K562 (cell line): ENCODE measurements around the gene NEURL2. TPM values are rescaled to one million over a fixed set of nuclear protein-coding genes. Genes with fewer than 3 reads are reported as not detected.

ENCODE experiments used
- ATAC-seq: fragments of 200-7000 bp; cut with Tn5 transposase; 3 replicates; pipeline ENCODE4 v1.9.1; 2020; ENCODE audit warnings: moderate library complexity
- Bru-seq: library from RNA; stranded (reverse); fragments of 400-500 nt; gene quantifications from one replicate; lab custom pipeline; 2021; lab: Mats Ljungman, UMichigan
- BruChase-seq, 2 experiments: library from RNA; stranded (reverse); fragments of 400-500 nt; gene quantifications; one replicate each; lab custom pipeline; 2021; lab: Mats Ljungman, UMichigan
- BruUV-seq: library from RNA; stranded (reverse); fragments of 400-500 nt; replicated peaks from 2 replicates; lab custom pipeline; 2021; lab: Mats Ljungman, UMichigan
- CTCF ChIA-PET: fragments of 300-600 bp; formaldehyde crosslinking; extraction: SDS; loops from one replicate; lab custom pipeline; 2021; ENCODE audit warnings: low intra/inter-chr PET ratio; lab: Yijun Ruan, JAX
- POLR2A ChIA-PET: fragments of 300-600, 350-650 bp; sonication (Branson Sonifier 250); formaldehyde crosslinking; extraction: SDS; loops from one replicate; lab custom pipeline; 2021; ENCODE audit warnings: antibody characterized with exemption, inconsistent platforms; lab: Yijun Ruan, JAX
- DNase-seq, 4 experiments: peaks; one replicate each; pipeline versions ENCODE4 v3.0.0 to v3.0.0-alpha.2; 2011 to 2018; ENCODE audit warnings: low spot score in 3 of 4, mixed read lengths in 3 of 4; ENCODE audit errors: extremely low read depth in 1 of 4
- FAIRE-seq: peaks from 2 replicates; lab custom pipeline; 2011; peaks lifted over from hg19 to GRCh38; lab: Jason Lieb, UNC
- H2AFZ ChIP-seq: 2 replicates; pipeline ENCODE4 v1.6.0; 2011; ENCODE audit warnings: low read depth, low read length, control low read depth, inconsistent platforms
- H3K27ac ChIP-seq: fragments of 200-600 bp; 3 replicates; pipeline ENCODE4 v1.8.0; 2011; ENCODE audit warnings: low read depth, mild to moderate bottlenecking, control low read depth, inconsistent platforms, low read length, moderate library complexity, mixed read lengths; ENCODE audit errors: extremely low read depth
- H3K27me3 ChIP-seq, 2 experiments: fragments of 300-600 bp in 1 of 2; 2 replicates in 1 of 2; 3 replicates in 1 of 2; pipeline versions ENCODE4 v1.6.0 to v1.8.0; 2011; ENCODE audit warnings: inconsistent platforms in 2 of 2, low read length in 2 of 2, mild to moderate bottlenecking in 1 of 2, mixed read lengths in 1 of 2, moderate library complexity in 1 of 2; ENCODE audit not compliant: control insufficient read depth in 2 of 2, insufficient read depth in 2 of 2
- H3K36me3 ChIP-seq: fragments of 300-600 bp; 3 replicates; pipeline ENCODE4 v1.8.0; 2011; ENCODE audit warnings: mild to moderate bottlenecking, low read length, inconsistent platforms; ENCODE audit not compliant: control insufficient read depth, insufficient read depth
- H3K4me1 ChIP-seq, 2 experiments: fragments of 200-600 bp in 1 of 2; replicated peaks in 1 of 2; 2 replicates in 1 of 2; 3 replicates in 1 of 2; pipeline versions ENCODE4 v1.5.1 to v1.8.0; 2011; ENCODE audit warnings: inconsistent platforms in 2 of 2, low read length in 2 of 2, mild to moderate bottlenecking in 1 of 2, mixed read lengths in 1 of 2, moderate library complexity in 1 of 2; ENCODE audit not compliant: control insufficient read depth in 2 of 2, insufficient read depth in 2 of 2
- H3K4me2 ChIP-seq: 2 replicates; pipeline ENCODE4 v1.6.1; 2011; ENCODE audit warnings: low read length, control low read depth, inconsistent platforms, mixed read lengths; ENCODE audit not compliant: insufficient read depth
- H3K4me3 ChIP-seq: fragments of 200-600 bp; sonication (generic), shearing (Covaris generic); 2 replicates; pipeline ENCODE4 v1.5.1; 2016; ENCODE audit warnings: control low read depth, inconsistent platforms
- H3K79me2 ChIP-seq: fragments of 200-600 bp; 3 replicates; pipeline ENCODE4 v1.8.0; 2011; ENCODE audit warnings: low read length, inconsistent platforms; ENCODE audit not compliant: control insufficient read depth, insufficient read depth
- H3K9ac ChIP-seq, 2 experiments: 2 replicates each; pipeline versions ENCODE4 v1.6.0 to v1.6.1; 2011; ENCODE audit warnings: low read depth in 2 of 2, low read length in 2 of 2, control low read depth in 1 of 2, inconsistent platforms in 1 of 2, mild to moderate bottlenecking in 1 of 2, mixed read lengths in 1 of 2; ENCODE audit not compliant: insufficient read depth in 1 of 2
- H3K9me1 ChIP-seq: one replicate; pipeline ENCODE4 v1.6.0; 2011; ENCODE audit warnings: inconsistent platforms, mild to moderate bottlenecking, low read length, moderate library complexity; ENCODE audit not compliant: control insufficient read depth, insufficient read depth
- H3K9me3 ChIP-seq: replicated peaks from 2 replicates; pipeline ENCODE4 v1.5.1; 2011; ENCODE audit warnings: low read depth, low read length, inconsistent platforms; ENCODE audit not compliant: control insufficient read depth, insufficient read depth
- H4K20me1 ChIP-seq: replicated peaks from 2 replicates; pipeline ENCODE4 v1.6.1; 2011; ENCODE audit warnings: low read length, inconsistent platforms, mixed read lengths; ENCODE audit not compliant: control insufficient read depth, insufficient read depth
- CLOCK ChIP-seq: fragments of 250-450 bp; sonication (Bioruptor Pico); IDR thresholded peaks from 2 replicates; pipeline ENCODE4 v1.4.0; 2020; ENCODE audit warnings: mild to moderate bottlenecking, moderate library complexity, borderline replicate concordance
- CREM ChIP-seq: IDR thresholded peaks from 2 replicates; pipeline ENCODE4 v1.6.1; 2014; ENCODE audit warnings: antibody characterized with exemption, low read depth
- DIDO1 ChIP-seq: fragments of 450-650 bp; IDR thresholded peaks from 2 replicates; pipeline ENCODE4 v1.6.1; 2016; ENCODE audit warnings: low read depth, missing biosample characterization, missing genetic modification characterization
- ERF ChIP-seq: fragments of 450-650 bp; formaldehyde crosslinking; IDR thresholded peaks from 2 replicates; pipeline ENCODE4 v1.4.0; 2020; ENCODE audit warnings: mild to moderate bottlenecking, mixed read lengths
- FOXA1 ChIP-seq: fragments of 450-650 bp; IDR thresholded peaks from 2 replicates; pipeline ENCODE4 v1.6.1; 2016; ENCODE audit warnings: mild to moderate bottlenecking, borderline replicate concordance
- L3MBTL2 ChIP-seq: fragments of 450-650 bp; IDR thresholded peaks from 2 replicates; pipeline ENCODE4 v1.6.1; 2016; ENCODE audit warnings: mild to moderate bottlenecking, moderate library complexity
- MAX ChIP-seq: sonication (generic); formaldehyde crosslinking; IDR thresholded peaks from 2 replicates; pipeline ENCODE4 v1.9.0; 2022; ENCODE audit warnings: mild to moderate bottlenecking, missing genetic modification reagents
- RBFOX2 ChIP-seq: fragments of 200-400 bp; formaldehyde crosslinking; IDR thresholded peaks from 2 replicates; pipeline ENCODE4 v1.6.1; 2017; ENCODE audit warnings: low read depth, mild to moderate bottlenecking, low read length, moderate library complexity
- RHOXF2B ChIP-seq: fragments of 250-450 bp; sonication (Bioruptor Pico); conservative IDR thresholded peaks from 2 replicates; pipeline ENCODE4 v1.5.1; 2021
- USF2 ChIP-seq: sonication (generic); formaldehyde crosslinking; IDR thresholded peaks from 2 replicates; pipeline ENCODE4 v1.5.0; 2020; ENCODE audit warnings: missing genetic modification reagents
- ZKSCAN1 ChIP-seq: fragments of 150-350 bp; IDR thresholded peaks from 2 replicates; pipeline ENCODE4 v1.6.1; 2016; ENCODE audit warnings: low read depth, low read length
- WGBS: fragments of 100-300 bp; shearing (Covaris generic); methylation state at CpG from one replicate; pipeline ENCODE4 v1.1.6; 2016; ENCODE audit warnings: low coverage, mixed read lengths; ENCODE audit not compliant: insufficient coverage; ENCODE audit errors: missing lambda C conversion rate; 5-methylcytosine and 5-hydroxymethylcytosine counted together
- in situ Hi-C: fragments of 300-500 bp; cut with MboI; formaldehyde crosslinking; loops from 4 replicates; pipeline ENCODE4 v1.15.0; 2018; ENCODE audit warnings: inconsistent platforms, mixed read lengths
- intact Hi-C: fragments of 100-400 bp; cut with micrococcal nuclease; formaldehyde crosslinking; loops from 2 replicates; pipeline ENCODE4 v1.14.2; 2022
- long read RNA-seq, 3 experiments: library from polyadenylated mRNA in 2 of 3; library from RNA in 1 of 3; unstranded in 2 of 3; stranded (forward) in 1 of 3; transcript quantifications; one replicate each; pipeline ENCODE4 v2.0.0, GENCODE V29; 2019 to 2022
- polyA minus RNA-seq, 3 experiments: library from RNA; depleted of rRNA, polyadenylated mRNA; stranded (reverse); fragments of >200 nt; gene quantifications; 2 replicates each; pipeline ENCODE4 v1.2.3, GENCODE V29; 2011
- polyA plus RNA-seq, 8 experiments: library from polyadenylated mRNA; depleted of rRNA in 4 of 8; stranded (reverse) in 5 of 8; unstranded in 3 of 8; fragments of >200 nt; fragmentation: Nextera tagmentation in 2 of 8; fragmentation: Illumina TruSeq in 1 of 8; extraction: Ambion mirVana in 2 of 8; extraction: Trizol in 1 of 8; gene quantifications; 2 replicates each; pipeline versions ENCODE4 v1.2.1 to v1.2.3, GENCODE V29; 2011 to 2014; ENCODE audit warnings: inconsistent platforms in 1 of 8, missing spikeins in 1 of 8
- total RNA-seq, 7 experiments: library from RNA; depleted of rRNA in 6 of 7; stranded (reverse); fragments of >200 nt in 6 of 7; fragmentation: Illumina TruSeq in 2 of 7; extraction: Trizol in 2 of 7; gene quantifications; 2 replicates each; pipeline versions ENCODE4 v1.2.1 to v1.2.3, GENCODE V29; 2011 to 2021; ENCODE audit warnings: low replicate concordance in 1 of 7

Gene NEURL2
- 0.69 and 3.4 TPM in 2 replicates for total RNA-seq (2011; cell fraction: chromatin; rRNA removed; ENCODE audit: low replicate concordance)
- 3.7 and 4.2 TPM in 2 replicates for total RNA-seq (2011; cell fraction: nucleolus; rRNA removed)
- 1.5 and 1.8 TPM in 2 replicates for total RNA-seq (2011; cell fraction: nucleoplasm; rRNA removed)
- total RNA-seq (2014; rRNA removed), result 1.5 and 1.7 TPM in 2 replicates
- not detected in 2 replicates for total RNA-seq (2014; rRNA removed; fragmentation: Illumina TruSeq; extraction: Trizol)
- 0.54 and 0.72 TPM in 2 replicates for total RNA-seq (2015; rRNA removed; fragmentation: Illumina TruSeq; extraction: Trizol)
- total RNA-seq (2021), result 1.2 and 1.9 TPM in 2 replicates
- polyA plus RNA-seq (2011; rRNA removed), result 0.22 and 0.83 TPM in 2 replicates
- 0.59 and 1.2 TPM in 2 replicates for polyA plus RNA-seq (2011; cell fraction: cytosol; rRNA removed)
- 1.7 and 2.3 TPM in 2 replicates for polyA plus RNA-seq (2011; cell fraction: nucleus; rRNA removed)
- polyA plus RNA-seq (2012), result 0.81 and 2.2 TPM in 2 replicates
- 0.46 and 0.61 TPM in 2 replicates for polyA plus RNA-seq (2014; fragmentation: Illumina TruSeq; extraction: Trizol)
- under 1 TPM; 0.30 to 0.32 TPM for polyA plus RNA-seq (2014; fragmentation: Nextera tagmentation; extraction: Ambion mirVana)
- polyA plus RNA-seq (2014; rRNA removed), result 1.0 and 1.1 TPM in 2 replicates
- 0.72 TPM in 1 of 2 replicates, not detected in the other for polyA minus RNA-seq (2011; rRNA and poly(A)+ RNA removed)
- polyA minus RNA-seq (2011; cell fraction: cytosol; rRNA and poly(A)+ RNA removed), result not detected in 2 replicates
- polyA minus RNA-seq (2011; cell fraction: nucleus; rRNA and poly(A)+ RNA removed), result 2.3 and 3.1 TPM in 2 replicates
- Bru-seq, nascent RNA, result percentile 52 among the genes with signal in this experiment
- BruChase-seq, experiment 1, labeled RNA remaining after a 2-hour chase, result percentile 40 among the genes with signal in this experiment
- percentile 43 among the genes with signal in this experiment for BruChase-seq, experiment 2, labeled RNA remaining after a 6-hour chase
- long read RNA-seq, experiment 1, result 0 reads
- long read RNA-seq, experiment 2, partial matches to known transcripts, result 0 of 1 reads
- long read RNA-seq, experiment 2, other reads (novel, unspliced or antisense), result 0 of 1 reads
- long read RNA-seq, experiment 3, result 0 reads

- no peaks in the 10 kb centered on the region for H3K9me1 ChIP-seq
- no peaks in the 10 kb centered on the region for H3K27me3 ChIP-seq
- peaks cover 11 to 40% of the 10 kb centered on the region in 2 experiments for H3K4me1 ChIP-seq
- H2AFZ ChIP-seq, result peak within 1 kb of the TSS; percentile 96
- peaks cover 7% of the 10 kb centered on the region; the same call in 1 of the 3 replicates for H3K79me2 ChIP-seq
- WGBS, result under 1% methylated on average over 54 of the region's 78 CpGs
- FAIRE-seq, result peak; percentile 77
- peak within 1 kb of the TSS; percentile 69 for H3K4me3 ChIP-seq
- intact Hi-C loops, result loop anchor here (5.0 kb wide), 1 partner anchor 71 kb away; no protein-coding TSS in a partner anchor
- in situ Hi-C loops, result no loop called here
- ChIA-PET CTCF (interaction anchor here (0.8 to 2.7 kb wide), 5 partner anchors 91 to 572 kb away, joined by 3 to 9 read pairs (median 3); no protein-coding TSS in a partner anchor), POLR2A (interaction anchor here (0.6 to 3.3 kb wide), 6 partner anchors 9 to 43 kb away, joined by 3 to 13 read pairs (median 4); partner anchors contain the start of genes ACOT8 and ZSWIM1)
- peak within 1 kb of the TSS; percentile 74 for H3K27ac ChIP-seq
- H3K36me3 ChIP-seq, result peaks cover 33% of the 10 kb centered on the region; the same call in 2 of the 3 replicates
- H3K9ac ChIP-seq, result peak within 1 kb of the TSS; percentile 74 to 94
- H3K4me2 ChIP-seq, result peak within 1 kb of the TSS; percentile 81
- H4K20me1 ChIP-seq, result no peaks in the 10 kb centered on the region
- peak; percentile 96 to 98 (median 97) for DNase-seq
- no TSS peak for BruUV-seq
- peak; percentile 93 for ATAC-seq
- no peaks in the 10 kb centered on the region for H3K9me3 ChIP-seq
- TF ChIP-seq CREM (peak; percentile 66), ZKSCAN1 (0 out of 2 replicates have a peak, but pooled peaks have one; percentile 37), DIDO1 (tag) (peak; percentile 78), MAX (CRISPR knock-in tag) (peak; percentile 91), FOXA1 (no peak), ERF (no peak), RHOXF2B (CRISPR knock-in tag) (no peak), RBFOX2 (peak; percentile 89), CLOCK (CRISPR knock-in tag) (peak; percentile 64; the same call in 1 of the 2 replicates), USF2 (CRISPR knock-in tag) (peak; percentile 100), L3MBTL2 (peak; percentile 92)
These were observed at the start of gene NEURL2, which contains the start of gene CTSA for GRCh38 chr20:45890985-45891983. Gene NEURL2 (minus strand): TSS chr20:45891208. CDS start chr20:45890991, 217 bp downstream. Gene CTSA (plus strand): TSS chr20:45891335. CDS start chr20:45891569, 234 bp downstream.
